DMS 273 (cell line): Measurements from ENCODE around the gene GPR3.
A peak's percentile ranks its signal among the peaks of the same experiment; 100 is the strongest.

ENCODE experiments used
- DNase-seq: peaks from one replicate; lab custom pipeline; 2025; ENCODE audit not compliant: unreplicated experiment; lab: John Stamatoyannopoulos, UW

GPR3 gene

GRCh38 chr1:27358038-27358927, 34.1 kb upstream of the GPR3 start:
- no peak for DNase-seq

- no peak for DNase-seq
Observed at GRCh38 chr1:27358928-27359313, 33.5 kb upstream of the GPR3 start.

GRCh38 chr1:27359822-27360158, 32.6 kb upstream of the GPR3 start:
- no peak for DNase-seq

GRCh38 chr1:27360159-27361043, 32.0 kb upstream of the GPR3 start:
- no peak for DNase-seq

GRCh38 chr1:27361044-27361402, 31.4 kb upstream of the GPR3 start:
- no peak for DNase-seq

- DNase-seq, result no peak
Observed at GRCh38 chr1:27361553-27361952, 30.9 kb upstream of the GPR3 start.

- DNase-seq, result no peak
Observed at GRCh38 chr1:27363766-27364695, 28.4 kb upstream of the GPR3 start.

- DNase-seq, result no peak
Observed at GRCh38 chr1:27364696-27365371, 27.6 kb upstream of the GPR3 start.

- DNase-seq, result peak; percentile 94
Observed at GRCh38 chr1:27365372-27366112, 26.9 kb upstream of the GPR3 start.

GRCh38 chr1:27366113-27366410, 26.4 kb upstream of the GPR3 start:
- peak; percentile 91 for DNase-seq

- DNase-seq, result peak; percentile 94
Observed at GRCh38 chr1:27366411-27367159, 25.8 kb upstream of the GPR3 start, which contains the start of gene MAP3K6. Gene MAP3K6 (minus strand): TSS chr1:27366961. CDS start chr1:27366597, 364 bp downstream.

GRCh38 chr1:27367160-27367650, 25.2 kb upstream of the GPR3 start:
- DNase-seq, result no peak

GRCh38 chr1:27368869-27369582, 23.4 kb upstream of the GPR3 start:
- peak; percentile 54 for DNase-seq

GRCh38 chr1:27372022-27372807, 20.2 kb upstream of the GPR3 start:
- DNase-seq, result no peak

- DNase-seq, result peak; percentile 42
Observed at GRCh38 chr1:27372808-27373690, 19.4 kb upstream of the GPR3 start.

- DNase-seq, result no peak
Observed at GRCh38 chr1:27374362-27375086, 17.9 kb upstream of the GPR3 start, which contains the start of gene FCN3. Gene FCN3 (minus strand): TSS chr1:27374824. CDS start chr1:27374818, 6 bp downstream.
